Renal pelvis (tissue), 4 donors: ENCODE results near the gene STAC2. TPM values are rescaled to one million over a fixed set of nuclear protein-coding genes. Genes with fewer than 3 reads are reported as not detected.
A peak's percentile ranks its signal among the peaks of the same experiment; 100 is the strongest.

ENCODE experiments used
- DNase-seq: peaks from one replicate; pipeline ENCODE4 v3.0.0-alpha.2; 2013
- polyA plus RNA-seq, 3 donors: library from polyadenylated mRNA; unstranded; fragments of 120-200 nt; gene quantifications; one replicate each; pipeline ENCODE4 v1.2.1, GENCODE V29; 2013; ENCODE audit not compliant: insufficient read length in 3 of 3

The STAC2 gene
- polyA plus RNA-seq, 3 donors: 3.5 to 5.0 (median 4.6) TPM

DNA sequence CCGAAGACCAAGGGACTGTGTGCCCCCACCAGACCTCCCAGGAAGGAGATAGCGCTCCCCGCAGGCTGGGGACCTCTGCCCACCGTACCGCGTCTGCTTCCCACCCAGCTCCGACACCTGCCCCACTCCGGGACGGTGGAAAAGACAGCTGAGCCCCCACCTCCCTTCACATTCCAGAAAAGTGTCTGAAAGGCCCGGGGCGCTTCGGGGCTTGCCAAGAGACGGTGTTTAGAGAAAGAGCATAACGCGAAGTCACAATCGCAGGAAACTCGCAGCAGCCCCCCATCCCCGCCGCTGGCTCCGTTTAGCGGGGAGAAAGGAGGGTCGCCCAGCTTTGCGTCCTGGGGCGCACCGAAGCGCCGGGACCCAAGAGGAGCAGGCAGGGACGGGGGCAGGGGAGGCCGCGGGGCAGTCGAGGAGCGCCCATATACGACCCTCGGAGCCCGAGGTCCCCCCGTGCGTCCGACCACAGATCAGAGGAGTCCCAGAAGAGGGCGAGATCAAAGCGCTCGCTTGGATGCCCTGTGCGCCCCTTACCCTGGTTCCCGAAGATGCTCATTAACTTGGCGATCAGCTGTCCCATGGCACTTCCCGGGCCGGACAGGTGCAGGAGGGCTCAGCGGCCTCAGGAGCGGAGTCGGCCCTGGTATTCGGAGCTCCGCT lies 60.4 kb downstream of the STAC2 start:
- no peak for DNase-seq

DNA sequence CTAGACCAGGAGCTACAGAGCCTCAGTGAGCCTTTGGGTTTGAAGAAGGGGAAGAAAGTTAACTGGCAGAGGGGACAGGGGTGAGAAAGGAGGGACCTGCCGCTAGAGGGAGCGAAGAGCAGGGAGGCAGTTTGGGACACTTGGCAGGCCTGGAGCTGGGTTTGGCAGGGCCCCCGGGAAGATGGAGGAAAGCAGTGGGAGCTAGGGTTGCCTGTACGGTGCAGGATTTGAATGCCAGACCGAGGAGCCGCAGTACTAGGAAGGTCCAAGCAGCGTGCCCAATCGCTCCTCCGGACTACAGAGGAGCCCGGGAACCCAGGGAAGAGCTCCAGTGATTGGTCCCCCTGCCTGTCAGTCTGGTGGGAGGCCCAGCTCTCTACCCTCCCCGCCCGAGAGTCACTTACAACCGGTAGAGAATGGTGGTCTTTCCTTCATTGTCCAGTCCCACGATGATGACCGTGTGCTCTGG lies 61.0 kb downstream of the STAC2 start:
- DNase-seq: peak; percentile 92

DNA sequence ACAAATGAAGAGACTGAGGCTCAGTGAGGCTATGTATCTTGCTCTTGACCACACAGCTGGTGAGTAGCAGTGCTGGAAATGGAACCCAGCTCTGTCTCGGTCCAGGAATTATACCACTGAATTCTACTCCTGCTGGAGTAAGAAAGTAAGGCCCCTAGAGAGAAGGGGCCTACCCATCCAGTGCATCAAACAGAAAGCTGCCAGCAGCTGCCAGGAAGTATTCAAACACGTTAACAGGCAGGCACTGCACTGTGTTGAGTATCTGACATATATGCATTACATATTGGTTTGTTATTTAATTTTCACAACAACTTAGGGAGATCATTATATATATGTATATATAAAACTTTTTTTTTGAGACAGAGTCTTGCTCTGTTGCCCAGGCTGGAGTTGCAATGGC lies 63.8 kb downstream of the STAC2 start:
- DNase-seq: no peak

Other genes starting within 250 kb of the STAC2 start
- gene PLXDC1, start 74.3 kb downstream of the STAC2 start, polyA plus RNA-seq: 1 to 10 TPM; 6.1 to 7.9 (median 7.4) TPM
- under 1 TPM; 0.30 to 0.44 (median 0.34) TPM for gene ARL5C, start 59.8 kb downstream of the STAC2 start, polyA plus RNA-seq
- gene CACNB1, start 28.3 kb downstream of the STAC2 start, polyA plus RNA-seq: 10 to 100 TPM in 2 of 3 donors, 1 to 10 TPM in 1; 8.2 to 15.9 (median 14.7) TPM
- gene RPL19, start 25.7 kb downstream of the STAC2 start, polyA plus RNA-seq: 1,000 to 10,000 TPM; 1,776 to 2,383 (median 2,100) TPM
- 10 to 100 TPM; 12.1 to 17.5 (median 14.1) TPM for gene FBXL20, start 175.7 kb upstream of the STAC2 start, polyA plus RNA-seq
- gene MED1, start 225.3 kb upstream of the STAC2 start, polyA plus RNA-seq: 10 to 100 TPM; 48.7 to 54.4 (median 53.5) TPM
- 10 to 100 TPM; 44.6 to 68.6 (median 64.7) TPM for gene CDK12, start 235.5 kb upstream of the STAC2 start, polyA plus RNA-seq